ENCODE results near the gene GATB.

Gene GATB

GRCh38 chr4:151760712-151761661 is at the start of gene GATB:
Gene GATB, minus strand, starts transcription at chr4:151761007. Its CDS starts 25 bp downstream, at chr4:151760982.
- peak; percentile 99 for DNase-seq (ENCODE audit: low spot score)

DNA sequence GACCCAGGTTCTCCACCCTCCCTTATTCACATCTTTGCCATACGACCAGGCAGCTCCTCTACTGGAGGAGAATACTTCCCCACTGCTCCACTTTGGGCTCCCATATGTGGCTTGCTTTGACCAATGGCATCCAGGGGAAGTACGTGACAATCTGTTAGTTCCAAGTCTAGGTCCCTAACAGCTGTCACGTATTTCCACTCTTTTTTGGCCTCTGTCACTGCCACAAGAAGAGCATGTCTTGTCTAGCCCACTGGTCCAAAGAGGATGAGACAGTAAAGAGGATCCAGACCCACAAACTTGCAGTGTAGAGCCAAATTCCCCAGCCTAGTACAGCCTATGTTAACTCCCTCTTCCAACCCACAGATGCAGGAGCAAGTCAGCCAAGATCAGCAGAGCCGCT is 49.7 kb upstream of the GATB start:
- DNase-seq (ENCODE audit: low spot score), result no peak

GRCh38 chr4:151809716-151810115 is 48.9 kb upstream of the GATB start:
- no peak for DNase-seq (ENCODE audit: low spot score)

DNA sequence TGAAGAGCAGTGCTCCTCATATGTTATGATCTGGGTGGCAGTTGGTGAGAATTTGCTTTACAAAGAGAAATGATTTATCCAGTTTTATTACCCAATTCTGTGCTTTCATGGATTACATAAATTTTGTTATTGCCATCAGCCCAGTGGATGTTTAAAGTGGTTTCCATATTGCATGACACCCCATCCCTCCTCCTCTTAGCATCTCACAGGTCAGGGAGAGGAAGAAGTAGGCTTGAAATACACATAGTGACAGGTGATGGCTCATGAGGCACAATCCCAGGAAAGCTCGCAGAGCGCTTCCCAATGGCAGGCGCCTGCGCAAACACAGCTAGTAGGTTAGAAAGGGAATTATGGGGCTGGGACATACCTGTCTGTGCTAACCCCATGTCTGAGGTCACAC is 47.7 kb upstream of the GATB start:
- no peak for DNase-seq (ENCODE audit: low spot score)

DNA sequence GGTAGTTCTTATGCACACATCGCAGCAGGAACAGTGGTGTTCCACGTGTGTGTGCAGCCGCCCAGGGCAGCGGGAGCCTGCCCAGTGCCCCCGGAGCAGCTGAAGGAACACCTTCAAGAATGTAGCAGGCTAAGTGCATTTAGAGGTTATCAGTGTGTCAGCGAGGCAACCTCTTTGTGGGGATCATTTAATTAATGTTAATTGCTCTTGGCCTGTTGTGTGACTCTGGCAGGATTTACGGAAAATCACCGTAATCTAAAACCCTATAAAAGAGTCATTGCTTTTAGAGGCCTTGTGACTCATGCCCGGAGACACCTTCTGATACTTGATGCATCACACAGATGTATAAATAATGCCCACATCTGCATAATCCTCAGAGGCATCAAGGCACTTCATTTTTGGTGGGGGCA is 47.3 kb upstream of the GATB start:
- DNase-seq (ENCODE audit: low spot score), result no peak

DNA sequence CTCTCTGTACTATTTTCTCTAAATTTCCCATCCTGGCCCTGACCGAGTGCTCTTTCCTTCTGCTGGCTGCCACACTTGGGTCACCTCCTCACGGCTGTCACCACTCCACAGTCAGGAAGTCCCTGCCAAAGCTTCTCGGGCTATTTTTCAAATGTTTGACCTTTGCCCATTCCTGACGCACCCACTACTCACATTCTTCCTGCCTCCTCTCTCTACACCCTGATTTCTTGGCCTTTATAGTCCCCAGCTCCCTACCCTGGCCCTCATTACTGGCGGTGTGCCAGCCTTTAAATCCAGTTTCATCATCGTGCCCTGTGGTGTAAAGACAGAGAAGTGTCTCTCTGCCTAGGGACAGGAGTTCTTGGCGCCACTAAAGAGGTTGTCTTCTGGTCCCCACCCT is 46.4 kb upstream of the GATB start:
- DNase-seq (ENCODE audit: low spot score), result no peak

DNA sequence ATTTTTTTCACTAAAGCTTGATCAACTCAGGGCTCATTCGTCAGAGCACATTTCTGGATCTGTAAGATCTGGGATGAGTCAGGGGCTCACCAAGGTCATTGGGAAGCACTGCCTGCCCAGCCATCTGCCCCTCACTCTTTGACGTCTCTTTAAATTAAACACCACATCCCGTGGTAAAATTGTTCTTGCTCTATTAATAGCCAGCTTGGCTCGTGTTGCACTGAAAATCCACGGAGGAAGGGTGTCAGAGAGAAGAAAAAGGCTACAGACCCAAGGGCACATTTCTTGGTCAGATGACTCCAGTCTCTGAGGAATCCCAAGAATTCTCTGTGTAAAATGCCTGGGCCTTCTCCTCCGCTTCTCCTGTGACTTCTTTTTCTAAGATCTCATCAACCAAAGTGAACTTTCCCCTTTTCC is 45.7 kb upstream of the GATB start:
- no peak for DNase-seq (ENCODE audit: low spot score)

DNA sequence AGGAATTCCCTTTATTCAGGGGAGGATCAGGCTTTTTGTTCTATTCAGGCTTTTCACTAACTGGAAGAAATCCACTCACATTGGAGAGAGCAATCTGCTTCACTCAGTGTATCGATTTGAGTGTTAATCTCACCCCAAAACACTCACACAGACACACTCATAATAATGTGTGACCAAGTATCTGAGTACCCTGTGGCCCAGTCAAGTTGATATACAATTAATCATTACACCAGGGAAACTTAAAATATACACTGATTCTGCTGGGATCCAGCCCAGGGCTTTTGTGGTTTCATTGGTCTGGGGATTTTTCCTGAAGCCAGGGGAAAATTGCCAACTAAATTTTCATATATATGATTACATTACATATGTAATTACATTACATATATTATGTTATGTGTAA is 44.0 kb upstream of the GATB start:
- DNase-seq (ENCODE audit: low spot score), result no peak

GRCh38 chr4:151804086-151804630 is 43.4 kb upstream of the GATB start:
- no peak for DNase-seq (ENCODE audit: low spot score)

GRCh38 chr4:151803246-151803645 is 42.4 kb upstream of the GATB start:
- DNase-seq (ENCODE audit: low spot score), result no peak

DNA sequence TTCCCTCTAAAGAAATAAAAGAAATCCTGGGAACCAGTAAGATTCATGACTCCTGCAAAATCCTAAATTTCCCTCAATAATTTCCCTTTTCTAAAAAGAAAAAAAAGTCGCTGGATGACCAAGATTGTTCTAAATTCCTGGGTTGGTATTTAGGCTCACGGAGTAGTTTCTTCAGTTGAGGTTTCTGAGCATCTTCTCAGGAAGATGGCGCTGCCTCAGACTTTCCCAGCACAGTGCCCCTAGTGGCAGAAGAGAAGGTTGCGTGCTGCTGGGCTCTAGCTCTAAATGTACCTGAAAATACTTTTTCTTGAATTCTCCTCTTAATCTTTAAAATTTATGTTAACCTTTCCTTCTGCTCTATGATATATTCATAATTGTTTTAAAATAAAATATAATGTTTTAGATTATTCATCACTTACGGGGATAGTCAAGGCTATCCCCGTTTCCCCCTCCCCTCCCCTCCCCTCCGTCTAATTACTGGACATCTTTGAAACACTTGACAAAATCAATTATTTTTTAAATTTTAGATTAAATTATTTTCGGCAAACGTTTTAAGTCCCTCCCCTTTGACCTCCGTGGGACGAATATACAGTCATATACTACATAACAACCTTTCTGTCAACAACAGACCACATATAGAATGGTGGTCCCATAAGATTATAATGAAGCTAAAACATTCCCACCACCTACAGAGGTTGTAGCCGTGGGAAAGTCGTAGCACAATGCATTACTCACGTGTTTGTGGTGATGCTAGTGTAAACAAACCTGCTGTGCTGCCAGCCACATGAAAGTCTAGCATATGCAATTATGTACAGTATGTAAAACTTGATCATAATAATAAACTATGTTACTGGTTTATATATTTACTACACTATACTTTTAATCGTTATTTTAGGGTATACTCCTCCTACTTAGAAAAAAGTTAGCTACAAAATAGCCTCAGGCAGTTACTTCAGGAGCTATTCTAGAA is 41.0 kb upstream of the GATB start:
- DNase-seq (ENCODE audit: low spot score), result peak; percentile 78

GRCh38 chr4:151799417-151800012 is 38.7 kb upstream of the GATB start:
- DNase-seq (ENCODE audit: low spot score), result no peak

DNA sequence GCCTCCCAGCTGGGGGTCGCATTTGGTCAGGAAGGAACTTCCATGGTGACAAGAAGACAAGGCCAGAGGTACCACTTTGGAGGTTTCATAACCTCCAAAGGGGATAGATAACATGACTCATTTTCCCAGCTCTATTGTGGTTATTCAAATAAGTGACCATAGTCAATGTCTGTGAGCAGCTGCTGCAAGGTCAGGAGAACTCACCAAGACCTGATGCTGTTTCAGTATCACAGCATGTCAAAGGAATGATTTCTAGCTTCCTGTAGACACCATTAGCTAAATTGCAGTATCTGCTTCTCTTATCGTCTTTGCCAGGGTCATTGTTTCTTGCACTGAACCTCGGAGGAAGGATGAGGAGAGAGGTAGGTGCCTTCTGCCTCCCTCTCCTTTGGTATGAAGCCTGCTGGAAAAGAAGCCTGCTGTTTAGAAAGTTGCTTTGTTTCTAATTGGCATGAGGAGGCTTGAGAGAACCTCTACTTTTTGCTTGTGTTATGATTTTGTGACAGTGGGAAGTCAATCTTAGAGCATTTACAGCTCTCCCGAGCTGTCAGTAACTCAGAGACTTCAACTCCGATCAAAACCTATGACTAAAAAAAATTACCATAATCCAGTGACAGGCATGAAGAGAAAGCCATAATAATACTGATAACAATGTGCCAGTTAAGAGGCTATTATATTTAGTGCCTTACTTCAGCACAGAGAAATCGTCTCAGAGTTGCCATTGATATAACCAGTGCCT is 38.0 kb upstream of the GATB start:
- DNase-seq (ENCODE audit: low spot score), result no peak

DNA sequence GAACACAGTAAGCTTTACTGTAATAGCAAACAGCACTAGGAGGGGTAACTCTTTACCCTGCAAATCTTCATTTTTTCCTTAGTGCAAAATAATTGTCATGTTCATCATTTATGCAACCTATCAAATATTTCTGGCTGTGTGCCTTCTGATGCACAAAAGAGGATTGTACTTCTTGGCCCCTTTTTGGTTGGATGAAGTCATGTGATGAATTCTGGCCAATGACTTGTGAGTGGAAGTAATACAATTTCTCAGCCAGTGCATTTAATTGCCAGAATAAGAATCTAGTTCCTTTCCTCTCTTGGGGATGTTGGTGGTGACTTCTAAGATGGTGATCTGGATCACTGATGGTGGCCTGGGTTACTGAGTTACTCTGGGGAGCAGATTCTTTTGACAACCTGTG is 37.0 kb upstream of the GATB start:
- DNase-seq (ENCODE audit: low spot score), result no peak

DNA sequence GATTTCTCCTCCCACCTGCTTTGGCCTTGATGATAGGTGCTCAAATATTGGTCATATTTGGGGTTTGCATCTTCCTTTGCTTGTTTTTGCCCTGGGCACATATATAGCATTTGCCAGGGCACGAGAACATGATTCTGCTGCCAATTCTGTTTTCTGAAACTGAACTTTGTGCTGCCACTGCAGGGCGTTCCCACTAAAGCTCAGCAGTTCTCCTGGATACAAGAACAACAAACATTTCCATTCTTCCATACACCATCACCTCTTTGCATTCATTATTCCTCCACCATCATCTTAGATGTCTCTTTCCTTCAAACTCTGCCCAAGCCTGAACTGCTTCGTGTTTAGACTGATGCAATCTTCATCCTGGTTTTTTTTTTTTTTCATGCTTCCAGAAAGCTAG is 36.3 kb upstream of the GATB start:
- no peak for DNase-seq (ENCODE audit: low spot score)

DNA sequence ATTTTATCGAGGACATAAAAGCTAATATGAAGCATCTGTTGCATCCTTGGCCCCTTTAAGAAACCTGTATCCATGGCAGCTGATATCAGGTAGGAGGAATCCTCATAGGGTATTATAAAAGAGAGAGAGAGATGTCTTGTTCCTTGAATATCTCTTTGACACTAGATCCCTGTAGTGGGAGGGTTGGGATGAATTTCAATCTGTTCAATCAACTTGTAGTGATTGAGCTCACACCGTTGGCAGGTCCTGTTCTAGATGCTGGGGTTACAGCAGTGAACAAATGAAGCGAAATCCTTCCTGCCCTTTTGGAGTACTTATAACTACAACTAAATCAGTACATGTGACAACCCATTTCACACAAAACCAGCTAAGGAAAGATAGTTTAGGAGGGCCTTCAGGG is 35.3 kb upstream of the GATB start:
- no peak for DNase-seq (ENCODE audit: low spot score)

GRCh38 chr4:151792995-151793394 is 32.2 kb upstream of the GATB start:
- no peak for DNase-seq (ENCODE audit: low spot score)

DNA sequence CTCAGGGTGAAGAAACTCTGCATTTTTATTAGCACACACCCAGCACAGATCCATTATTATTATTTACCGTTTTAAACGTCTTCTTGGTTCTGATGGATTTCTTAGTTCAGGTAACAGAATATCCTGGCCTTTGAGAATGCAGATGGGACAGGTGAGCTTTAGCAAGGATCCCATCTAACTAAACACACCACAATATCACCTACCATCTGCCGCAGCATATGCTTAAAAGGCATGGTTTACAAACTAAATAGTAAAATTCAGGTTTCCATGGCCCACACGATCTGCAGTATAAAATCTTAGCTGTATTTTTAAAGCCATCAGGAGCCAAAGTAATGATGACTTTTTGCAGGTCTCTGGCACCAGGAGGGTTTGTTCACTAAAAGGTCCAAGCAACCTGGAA is 31.7 kb upstream of the GATB start:
- DNase-seq (ENCODE audit: low spot score), result no peak

- DNase-seq (ENCODE audit: low spot score), result no peak
Observed at GRCh38 chr4:151788021-151788420, 27.2 kb upstream of the GATB start.

DNA sequence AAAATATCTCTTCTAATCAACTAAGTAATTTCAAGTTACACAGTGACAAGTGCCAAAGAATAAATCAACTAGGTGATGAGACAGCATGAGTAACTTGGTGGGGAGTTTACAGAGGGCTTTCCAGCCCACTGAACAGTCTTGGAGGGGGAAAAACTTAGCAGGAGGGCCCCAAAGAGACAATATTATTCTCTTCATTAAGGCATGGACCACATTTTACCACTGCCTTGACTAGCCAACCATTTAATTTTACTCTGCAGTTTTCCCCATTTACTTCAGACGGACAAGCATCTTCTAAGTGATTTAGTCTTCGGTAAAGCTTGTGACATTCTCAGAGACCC is 25.3 kb upstream of the GATB start:
- DNase-seq (ENCODE audit: low spot score), result no peak

DNA sequence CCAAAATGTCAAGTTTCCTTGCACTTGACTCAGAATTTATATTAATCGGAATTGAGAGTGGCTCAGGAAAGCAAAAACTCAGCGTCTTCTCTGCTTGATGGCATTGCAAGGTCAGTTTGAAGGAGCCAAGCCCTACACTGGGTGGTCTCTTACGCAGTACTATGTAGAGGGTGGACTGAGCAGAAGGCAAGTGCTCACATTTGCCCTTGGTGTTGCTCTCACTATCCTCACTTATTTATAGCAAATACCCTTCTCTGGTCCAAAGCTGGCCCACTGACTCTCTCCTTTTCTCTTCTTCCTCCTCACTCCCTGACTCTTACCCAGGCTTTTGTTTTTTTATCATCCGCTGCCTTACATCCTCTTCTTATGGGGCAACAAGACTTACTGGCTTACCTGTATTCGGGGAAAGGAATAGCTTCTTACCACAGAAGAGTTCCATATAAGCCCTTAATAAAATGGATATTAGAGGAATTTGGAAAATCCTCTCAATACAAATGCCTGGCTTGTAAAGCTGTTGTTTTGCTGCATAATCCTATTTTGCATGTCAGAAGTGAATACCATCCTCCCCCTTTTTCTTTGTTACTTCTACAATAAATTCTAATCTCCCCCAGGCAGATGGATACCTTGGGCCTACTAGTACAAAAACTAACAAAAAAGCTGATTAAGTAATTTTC is 24.8 kb upstream of the GATB start:
- no peak for DNase-seq (ENCODE audit: low spot score)
